ENCODE measurements around the gene CCNY.

The CCNY gene

GRCh38 chr10:35505241-35505873 is 169.0 kb downstream of the CCNY start:
- DNase-seq (ENCODE audit: low read depth): no peak
- H3K4me3 ChIP-seq (ENCODE audit: low read depth, low read length): no peak overlapping the region
- TF ChIP-seq CTCF (IDR thresholded peaks at IDR 0.05; ENCODE audit: low read depth, low read length, missing control alignments): no peak

GRCh38 chr10:35506741-35507140 is 170.4 kb downstream of the CCNY start:
- no peak for TF ChIP-seq CTCF (IDR thresholded peaks at IDR 0.05; ENCODE audit: low read depth, low read length, missing control alignments)
- no peak for DNase-seq (ENCODE audit: low read depth)
- H3K4me3 ChIP-seq (ENCODE audit: low read depth, low read length): no peak overlapping the region

- no peak overlapping the region for H3K4me3 ChIP-seq (ENCODE audit: low read depth, low read length)
- TF ChIP-seq CTCF (IDR thresholded peaks at IDR 0.05; ENCODE audit: low read depth, low read length, missing control alignments): no peak
- no peak for DNase-seq (ENCODE audit: low read depth)
Observed at GRCh38 chr10:35507519-35508109, 171.3 kb downstream of the CCNY start.

- no peak for TF ChIP-seq CTCF (IDR thresholded peaks at IDR 0.05; ENCODE audit: low read depth, low read length, missing control alignments)
- H3K4me3 ChIP-seq (ENCODE audit: low read depth, low read length): no peak overlapping the region
- DNase-seq (ENCODE audit: low read depth): no peak
Observed at GRCh38 chr10:35508647-35509046, 172.3 kb downstream of the CCNY start.

- DNase-seq (ENCODE audit: low read depth): no peak
- no peak overlapping the region for H3K4me3 ChIP-seq (ENCODE audit: low read depth, low read length)
- no peak for TF ChIP-seq CTCF (IDR thresholded peaks at IDR 0.05; ENCODE audit: low read depth, low read length, missing control alignments)
Observed at GRCh38 chr10:35510891-35511290, 174.6 kb downstream of the CCNY start.

GRCh38 chr10:35511647-35512046 is 175.3 kb downstream of the CCNY start:
- TF ChIP-seq CTCF (IDR thresholded peaks at IDR 0.05; ENCODE audit: low read depth, low read length, missing control alignments): no peak

More at GRCh38 chr10:35511647-35512046, 175.3 kb downstream of the CCNY start:
- no peak overlapping the region for H3K4me3 ChIP-seq (ENCODE audit: low read depth, low read length)
- no peak for DNase-seq (ENCODE audit: low read depth)

Measured in GM12864 (cell line).